NCI-H524 treated with DMSO at 0.1 percent for 48 hours (cell line): ENCODE results near the gene CCDC180.
"Not testable (repeated sequence)": the region's sequence is repeated elsewhere in the genome, so short reads cannot be mapped to it uniquely, and the experiment has no call there.

Experiments used
- DNase-seq: peaks from one replicate; lab custom pipeline; 2025; lab: John Stamatoyannopoulos, UW

The CCDC180 gene

DNA sequence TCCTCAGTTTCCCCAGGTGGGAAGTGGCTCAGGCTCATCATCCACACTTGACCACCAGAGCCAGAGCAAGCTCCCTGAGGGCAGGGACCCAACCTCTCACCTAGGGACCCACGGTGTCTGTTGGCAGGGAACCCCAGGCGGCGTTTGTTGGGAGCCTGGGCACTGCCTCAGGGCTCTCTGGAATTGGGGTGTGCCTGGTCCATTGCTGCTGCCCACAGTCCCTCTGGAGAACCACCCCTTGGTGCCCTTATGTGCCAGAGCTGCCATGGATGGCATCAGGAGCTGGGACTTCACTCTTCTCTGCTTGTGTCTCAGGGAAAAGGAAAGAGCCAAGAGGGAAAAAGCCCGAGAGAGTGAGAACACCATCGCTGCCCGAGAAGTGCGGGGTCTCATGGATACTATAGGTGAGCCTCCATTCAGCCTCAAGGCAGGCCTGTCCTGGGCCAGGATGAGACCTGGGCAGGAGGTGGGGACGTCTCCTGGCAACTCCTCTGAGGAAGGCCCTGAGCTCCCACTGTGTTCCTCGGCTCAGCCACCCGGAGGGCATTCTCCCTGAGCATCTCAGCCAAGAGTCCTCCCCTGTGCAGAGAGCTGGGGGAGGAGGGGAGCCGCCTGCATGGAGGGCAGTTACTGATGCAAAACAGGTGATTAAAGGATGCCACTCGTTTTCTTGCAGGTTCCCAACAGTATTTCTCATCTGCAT lies 4.5 kb downstream of the CCDC180 start:
- no peak for DNase-seq

- DNase-seq: no peak
These were observed 5.1 kb downstream of the CCDC180 start for GRCh38 chr9:97312556-97312955.

DNA sequence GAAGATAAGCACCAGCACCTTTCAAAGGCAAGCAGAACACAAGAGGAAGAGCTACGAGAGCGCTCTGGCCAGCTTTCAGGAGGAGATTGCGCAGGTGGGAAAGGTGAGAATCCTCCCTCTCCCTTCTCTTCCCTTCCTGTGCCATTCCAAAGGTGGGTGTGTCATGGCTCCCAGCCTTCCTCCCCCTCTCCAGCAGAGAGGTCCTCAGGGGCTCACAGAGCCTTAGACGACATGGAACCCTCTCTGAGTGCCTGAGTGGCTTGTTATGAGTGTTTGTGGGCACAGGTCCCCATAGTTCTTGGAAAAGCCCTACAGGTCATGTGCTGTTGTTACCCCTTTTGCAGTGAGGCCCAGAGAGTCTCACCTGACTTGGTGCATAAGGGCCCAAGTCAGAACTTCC lies 5.8 kb downstream of the CCDC180 start:
- DNase-seq: no peak

GRCh38 chr9:97313746-97314145 lies 6.3 kb downstream of the CCDC180 start:
- no peak for DNase-seq

DNA sequence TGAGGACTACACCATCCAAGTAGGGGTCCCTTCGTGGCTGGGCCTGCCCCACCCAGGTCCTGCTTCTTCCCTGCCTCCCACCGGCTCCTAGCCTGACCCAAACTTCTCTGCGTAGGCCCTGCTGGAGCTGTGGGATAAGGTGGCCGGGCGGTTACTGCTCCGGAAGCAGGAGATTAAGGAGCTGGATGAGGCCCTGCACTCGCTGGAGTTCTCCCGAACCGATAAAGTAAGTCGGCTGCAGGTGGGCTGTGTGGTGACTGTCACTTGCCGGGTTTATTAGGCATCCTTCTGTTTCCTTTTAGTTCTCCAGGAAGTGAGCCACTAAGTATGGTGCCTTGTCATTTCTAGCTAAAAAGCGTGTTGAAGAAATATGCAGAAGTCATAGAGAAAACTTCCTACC lies 7.0 kb downstream of the CCDC180 start:
- no peak for DNase-seq

GRCh38 chr9:97315550-97315949 lies 8.1 kb downstream of the CCDC180 start:
- no peak for DNase-seq

GRCh38 chr9:97316904-97317303 lies 9.4 kb downstream of the CCDC180 start:
- DNase-seq: no peak

DNA sequence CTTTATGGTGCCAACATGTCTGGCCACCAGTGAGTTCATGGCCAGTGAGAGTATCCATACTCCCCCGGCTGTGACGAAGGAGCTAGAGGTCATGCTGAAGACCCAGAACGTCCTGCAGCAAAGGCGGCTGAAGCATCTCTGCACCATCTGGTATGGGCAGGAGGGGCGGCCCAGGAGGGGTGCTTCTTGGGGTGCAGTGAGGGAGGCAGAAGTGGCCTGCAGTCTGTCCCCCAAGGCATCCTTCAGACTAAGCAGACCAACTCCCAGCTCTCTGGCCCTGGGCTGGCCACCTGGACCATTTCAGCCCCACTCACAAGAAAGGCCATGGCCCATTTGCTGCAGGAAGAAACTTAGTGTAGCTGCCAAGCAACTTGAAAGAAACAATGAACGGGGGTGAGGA lies 11.0 kb downstream of the CCDC180 start:
- DNase-seq: no peak

- DNase-seq: no peak
These were observed 11.9 kb downstream of the CCDC180 start for GRCh38 chr9:97319395-97319794.

DNA sequence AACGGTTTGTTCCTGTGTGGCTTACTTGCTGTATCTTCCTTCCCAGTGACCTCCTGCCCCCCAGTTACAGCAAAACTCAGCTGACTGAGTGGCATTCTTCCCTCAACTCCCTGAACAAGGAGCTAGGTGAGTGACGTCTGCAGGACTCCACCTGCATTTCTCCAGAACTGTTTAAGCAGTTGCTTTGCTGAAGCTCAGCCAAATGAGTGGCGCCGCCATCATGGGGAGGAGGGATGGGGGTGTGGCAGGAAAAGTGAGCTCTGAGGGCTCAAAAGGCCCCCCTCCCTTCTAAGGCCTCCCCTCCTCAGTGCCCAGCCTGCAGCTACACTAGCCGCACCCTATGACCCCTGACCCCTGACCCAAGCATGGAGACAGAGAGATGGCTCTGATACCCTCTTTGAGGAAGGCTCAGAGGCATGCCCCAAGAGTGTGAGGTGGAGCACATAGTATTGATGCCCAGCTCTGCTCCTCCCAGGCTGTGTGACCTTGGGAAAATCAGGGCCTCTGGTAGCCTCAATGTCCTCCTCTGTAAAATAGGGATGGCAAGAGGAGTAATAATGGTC lies 12.7 kb downstream of the CCDC180 start:
- DNase-seq: no peak

DNA sequence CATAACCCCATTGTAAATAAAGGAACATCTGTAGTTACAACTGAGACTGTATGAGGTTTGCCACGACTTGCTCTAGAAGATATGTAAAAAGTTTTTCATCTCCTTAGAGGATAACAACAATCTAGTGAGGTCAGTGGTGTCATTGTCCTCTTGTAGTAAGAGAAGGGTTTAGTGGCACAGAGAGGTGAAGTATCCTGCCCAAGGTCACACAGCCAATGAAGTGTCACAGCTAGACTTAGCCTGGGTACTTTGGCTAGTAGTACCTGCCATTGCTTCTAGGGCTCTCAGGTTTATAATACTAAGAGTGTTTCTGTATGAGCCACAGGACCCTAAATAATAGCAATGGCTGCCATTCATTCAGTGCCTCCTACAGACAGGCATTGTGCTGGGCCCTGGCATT lies 13.8 kb downstream of the CCDC180 start:
- DNase-seq: no peak

GRCh38 chr9:97321691-97322090 lies 14.2 kb downstream of the CCDC180 start:
- no peak for DNase-seq

- no peak for DNase-seq
These were observed 14.6 kb downstream of the CCDC180 start for GRCh38 chr9:97322105-97322504.

- DNase-seq: no peak
These were observed 17.5 kb downstream of the CCDC180 start for GRCh38 chr9:97324954-97325353.

- DNase-seq: no peak
These were observed 20.1 kb downstream of the CCDC180 start for GRCh38 chr9:97327562-97327961.

DNA sequence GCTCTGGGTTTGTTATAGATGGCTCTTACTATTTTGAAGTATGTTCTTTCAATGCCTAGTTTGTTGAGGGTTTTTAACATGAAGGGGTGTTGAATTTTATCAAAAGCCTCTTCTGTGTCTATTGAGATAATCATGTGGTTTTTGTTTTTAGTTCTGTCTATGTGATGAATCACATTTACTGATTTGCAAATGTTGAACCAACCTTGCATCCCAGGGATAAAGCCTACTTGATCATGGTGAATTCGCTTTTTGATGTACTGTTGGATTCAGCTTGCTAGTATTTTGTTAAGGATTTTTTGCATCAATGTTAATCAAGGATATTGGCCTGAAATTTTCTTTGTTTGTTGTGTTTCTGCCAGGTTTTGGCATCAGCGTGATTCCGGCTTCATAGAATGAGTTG lies 25.5 kb downstream of the CCDC180 start:
- no peak for DNase-seq

DNA sequence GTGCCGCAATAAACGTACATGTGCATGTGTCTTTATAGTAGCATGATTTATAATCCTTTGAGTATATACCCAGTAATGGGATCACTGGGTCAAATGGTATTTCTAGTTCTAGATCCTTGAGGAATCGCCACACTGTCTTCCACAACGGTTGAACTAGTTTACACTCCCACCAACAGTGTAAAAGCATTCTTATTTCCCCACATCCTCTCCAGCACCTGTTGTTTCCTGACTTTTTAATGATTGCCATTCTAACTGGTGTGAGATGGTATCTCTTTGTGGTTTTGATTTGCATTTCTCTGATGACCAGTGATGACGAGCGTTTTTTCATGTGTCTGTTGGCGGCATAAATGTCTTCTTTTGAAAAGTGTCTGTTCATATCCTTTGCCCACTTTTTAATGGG lies 28.2 kb downstream of the CCDC180 start:
- DNase-seq: not testable (repeated sequence)

GRCh38 chr9:97348871-97349270 lies 41.4 kb downstream of the CCDC180 start:
- no peak for DNase-seq

DNA sequence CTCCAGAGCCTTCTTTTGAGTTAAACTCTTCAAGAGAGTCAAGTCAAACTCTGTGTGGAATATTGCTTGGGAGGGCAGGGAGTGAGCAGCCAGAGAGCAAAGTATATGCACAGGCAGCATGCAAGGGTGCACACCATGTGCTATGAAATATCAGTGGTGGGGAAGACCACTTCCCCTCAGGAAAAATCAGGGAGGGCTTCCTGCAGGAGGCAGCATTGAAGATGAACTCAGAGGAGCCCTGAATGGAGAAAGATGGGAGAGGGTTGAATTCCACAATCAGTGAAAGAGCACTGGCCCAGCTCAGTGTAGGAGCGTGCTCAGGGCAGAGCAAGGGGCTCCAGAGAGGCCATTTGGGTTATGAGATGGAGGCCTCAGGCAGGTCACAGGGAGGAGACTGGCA lies 41.9 kb downstream of the CCDC180 start:
- DNase-seq: no peak

GRCh38 chr9:97354637-97355036 lies 47.2 kb downstream of the CCDC180 start:
- no peak for DNase-seq

GRCh38 chr9:97357056-97357455 lies 49.6 kb downstream of the CCDC180 start:
- no peak for DNase-seq
